Muscle layer of duodenum (tissue), 2 donors: ENCODE data around the gene DNER.

Source experiments
- H3K27ac ChIP-seq: one replicate; pipeline ENCODE4 v1.7.0; 2013; ENCODE audit warnings: mild to moderate bottlenecking, low read length
- H3K27me3 ChIP-seq: one replicate; pipeline ENCODE4 v1.7.0; 2013; ENCODE audit warnings: low read depth, mild to moderate bottlenecking, control low read depth, low read length
- H3K36me3 ChIP-seq, 2 donors: one replicate each; pipeline ENCODE4 v1.7.0; 2013; ENCODE audit warnings: low read length in 2 of 2, control low read depth in 1 of 2, mild to moderate bottlenecking in 1 of 2; ENCODE audit not compliant: insufficient read depth in 2 of 2, control insufficient read depth in 1 of 2
- H3K4me1 ChIP-seq, 2 donors: one replicate each; pipeline ENCODE4 v1.7.0; 2013; ENCODE audit warnings: low read length in 2 of 2, mild to moderate bottlenecking in 2 of 2, control low read depth in 1 of 2, moderate library complexity in 1 of 2; ENCODE audit not compliant: insufficient read depth in 2 of 2, control insufficient read depth in 1 of 2
- H3K4me3 ChIP-seq, 2 donors: one replicate each; pipeline ENCODE4 v1.7.0; 2013; ENCODE audit warnings: low read length in 2 of 2, low read depth in 1 of 2, mild to moderate bottlenecking in 1 of 2
- H3K9me3 ChIP-seq, 2 donors: one replicate each; pipeline ENCODE4 v1.7.0; 2013; ENCODE audit warnings: low read length in 2 of 2, control low read depth in 1 of 2, mild to moderate bottlenecking in 1 of 2; ENCODE audit not compliant: control insufficient read depth in 1 of 2
- donor health status: healthy.

Gene DNER

DNA sequence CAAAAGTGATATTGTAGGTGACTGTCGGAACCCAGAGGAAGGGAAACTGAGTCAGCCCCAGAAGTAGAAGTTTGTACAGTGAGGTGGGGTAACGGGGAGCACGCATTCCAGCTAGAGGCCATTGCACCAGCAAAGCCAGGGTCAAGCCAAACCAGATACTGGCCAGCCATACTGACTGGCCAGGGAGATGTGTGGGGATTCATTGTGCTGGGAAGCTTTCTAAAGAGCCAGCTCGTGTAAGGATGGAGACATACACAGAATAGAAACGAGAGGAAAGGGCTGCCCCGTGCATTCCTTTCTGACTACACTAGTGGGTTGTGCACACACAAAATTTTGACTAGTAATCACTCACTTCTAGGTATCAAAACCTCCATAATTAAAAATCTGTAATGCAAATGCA lies 268.0 kb downstream of the DNER start:
- H3K27ac ChIP-seq, result peak overlapping the region; percentile 79

DNA sequence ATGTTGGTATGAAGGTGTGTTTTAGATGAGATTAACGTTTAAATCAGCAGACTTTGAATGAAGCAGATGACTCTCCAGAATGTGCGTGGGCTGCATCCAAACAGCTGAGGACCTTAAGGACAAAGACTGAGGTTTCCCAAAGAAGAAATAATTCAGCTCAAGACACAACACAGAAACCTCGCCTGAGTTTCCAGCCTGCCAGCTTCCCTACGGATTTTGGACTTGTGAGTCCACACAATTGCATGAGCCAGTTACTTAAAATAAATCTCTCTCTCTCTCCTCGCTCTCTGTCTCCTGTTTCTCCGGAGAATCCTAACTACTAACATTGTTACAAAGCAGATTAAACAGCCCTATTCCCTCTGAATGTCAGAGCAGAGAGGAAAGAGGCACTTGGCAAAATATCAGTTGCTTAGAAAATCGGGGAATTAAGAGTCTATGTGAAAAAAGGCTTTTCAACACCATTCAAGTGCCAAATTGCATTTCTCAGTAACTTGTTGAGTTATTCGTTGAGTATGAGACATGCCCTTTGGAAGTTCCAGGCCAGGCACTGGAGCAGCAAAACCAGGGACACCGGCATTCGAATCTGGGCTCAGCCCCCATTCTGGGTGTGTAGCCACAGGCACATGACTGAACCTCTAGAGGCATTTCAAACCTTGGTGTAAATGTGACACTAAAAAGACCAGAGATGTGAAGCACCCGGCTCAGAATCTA lies 268.7 kb downstream of the DNER start:
- H3K27ac ChIP-seq, result peak overlapping the region; percentile 79
- no peaks in the 10 kb centered on the region for H3K9me3 ChIP-seq
- peaks cover 0 to 4% of the 10 kb centered on the region in 2 donors for H3K36me3 ChIP-seq

More for the DNA sequence above, 268.0 kb downstream of the DNER start:
- H3K4me1 ChIP-seq, result peaks cover 6% of the 10 kb centered on the region in 2 donors
- peaks cover 0 to 4% of the 10 kb centered on the region in 2 donors for H3K36me3 ChIP-seq
- H3K4me3 ChIP-seq, result no peak overlapping the region
- no peaks in the 10 kb centered on the region for H3K9me3 ChIP-seq
- no peaks in the 10 kb centered on the region for H3K27me3 ChIP-seq

DNA sequence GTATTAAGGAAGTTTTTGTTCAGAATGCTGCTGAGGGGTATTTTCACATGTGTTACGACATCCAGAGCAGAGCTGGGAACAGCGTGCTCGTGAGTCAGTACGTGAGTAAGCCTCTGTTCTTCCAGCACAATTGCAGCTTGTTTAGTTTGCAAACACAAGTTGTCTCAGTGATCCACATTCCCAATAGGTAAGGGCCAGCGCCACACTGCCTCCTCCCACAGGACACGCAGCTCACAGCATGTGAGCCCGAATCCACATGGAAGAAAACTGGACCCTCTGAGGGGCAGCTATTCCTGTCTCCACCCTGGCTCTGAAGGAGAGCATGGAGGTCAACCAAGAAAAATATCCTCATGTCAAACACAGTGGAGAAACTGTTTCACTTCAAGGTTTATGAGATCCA lies 269.3 kb downstream of the DNER start:
- Histone ChIP-seq H3K36me3 (peaks cover 0 to 4% of the 10 kb centered on the region in 2 donors), H3K27ac (peak overlapping the region; percentile 79), H3K27me3 (no peaks in the 10 kb centered on the region), H3K9me3 (no peaks in the 10 kb centered on the region), H3K4me3 (no peak overlapping the region), H3K4me1 (peaks cover 6% of the 10 kb centered on the region in 2 donors)

More for the DNA sequence above, 268.7 kb downstream of the DNER start:
- H3K4me3 ChIP-seq, result peak overlapping the region in 1 of 2 donors; percentile 6
- no peaks in the 10 kb centered on the region for H3K27me3 ChIP-seq
- peaks cover 6% of the 10 kb centered on the region in 2 donors for H3K4me1 ChIP-seq

DNA sequence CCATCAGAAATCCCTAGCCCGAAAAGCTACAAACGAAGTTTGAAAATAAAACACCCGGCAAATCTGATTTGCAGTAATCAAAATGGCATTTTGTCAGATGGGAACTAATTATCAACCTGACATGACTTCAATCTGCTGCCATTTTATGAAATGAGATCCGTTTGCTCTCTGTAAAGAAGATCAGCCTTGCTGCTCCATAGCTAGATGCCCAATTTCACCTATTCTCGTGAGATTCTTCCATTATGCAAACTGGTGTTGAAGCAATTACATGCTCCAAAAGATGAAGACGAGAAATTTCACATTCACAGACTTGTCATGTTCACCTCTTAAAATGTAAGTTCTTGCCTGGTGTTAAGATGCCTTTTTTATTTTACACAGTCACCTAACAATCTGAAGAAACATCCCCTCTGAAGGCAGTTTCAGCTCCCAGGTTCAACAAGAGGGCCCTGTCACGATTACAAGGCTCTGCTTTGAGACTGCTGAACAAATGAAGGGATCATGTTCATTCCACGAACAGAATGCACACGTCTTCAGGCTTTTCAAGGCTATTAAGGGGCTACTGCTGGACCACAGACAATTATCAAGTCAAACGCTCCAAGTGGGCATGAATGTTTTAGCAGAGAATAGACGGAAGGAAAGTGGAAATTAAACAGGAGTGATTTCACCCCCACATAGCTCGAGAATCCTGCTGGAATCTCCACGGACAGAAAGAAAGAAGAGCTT lies 270.6 kb downstream of the DNER start:
- Histone ChIP-seq H3K4me1 (peaks cover 6% of the 10 kb centered on the region in 2 donors), H3K36me3 (peaks cover 0 to 4% of the 10 kb centered on the region in 2 donors), H3K9me3 (no peaks in the 10 kb centered on the region), H3K27ac (peak overlapping the region; percentile 25), H3K27me3 (no peaks in the 10 kb centered on the region), H3K4me3 (no peak overlapping the region)

DNA sequence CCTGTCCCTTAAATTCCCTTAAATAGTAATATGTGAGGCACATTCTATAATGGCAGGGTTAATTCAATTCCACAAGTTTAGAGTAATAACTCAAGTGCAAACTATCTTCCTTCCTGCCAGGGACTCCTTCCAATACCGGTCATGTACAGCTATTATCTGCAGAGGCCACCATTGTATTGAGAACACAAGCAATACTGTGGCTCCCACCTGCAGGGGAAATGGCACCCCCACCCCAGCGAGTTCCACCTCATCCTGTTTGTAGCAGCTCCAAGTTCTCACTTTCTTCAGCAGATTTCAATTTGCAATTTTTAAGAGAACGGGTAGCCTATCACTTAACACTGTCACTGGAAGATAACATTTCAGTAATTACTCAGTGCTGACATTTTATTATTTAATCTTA lies 271.2 kb downstream of the DNER start:
- Histone ChIP-seq H3K27ac (no peak overlapping the region), H3K9me3 (no peaks in the 10 kb centered on the region), H3K27me3 (no peaks in the 10 kb centered on the region), H3K36me3 (peaks cover 0 to 4% of the 10 kb centered on the region in 2 donors), H3K4me3 (no peak overlapping the region), H3K4me1 (peaks cover 6% of the 10 kb centered on the region in 2 donors)

DNA sequence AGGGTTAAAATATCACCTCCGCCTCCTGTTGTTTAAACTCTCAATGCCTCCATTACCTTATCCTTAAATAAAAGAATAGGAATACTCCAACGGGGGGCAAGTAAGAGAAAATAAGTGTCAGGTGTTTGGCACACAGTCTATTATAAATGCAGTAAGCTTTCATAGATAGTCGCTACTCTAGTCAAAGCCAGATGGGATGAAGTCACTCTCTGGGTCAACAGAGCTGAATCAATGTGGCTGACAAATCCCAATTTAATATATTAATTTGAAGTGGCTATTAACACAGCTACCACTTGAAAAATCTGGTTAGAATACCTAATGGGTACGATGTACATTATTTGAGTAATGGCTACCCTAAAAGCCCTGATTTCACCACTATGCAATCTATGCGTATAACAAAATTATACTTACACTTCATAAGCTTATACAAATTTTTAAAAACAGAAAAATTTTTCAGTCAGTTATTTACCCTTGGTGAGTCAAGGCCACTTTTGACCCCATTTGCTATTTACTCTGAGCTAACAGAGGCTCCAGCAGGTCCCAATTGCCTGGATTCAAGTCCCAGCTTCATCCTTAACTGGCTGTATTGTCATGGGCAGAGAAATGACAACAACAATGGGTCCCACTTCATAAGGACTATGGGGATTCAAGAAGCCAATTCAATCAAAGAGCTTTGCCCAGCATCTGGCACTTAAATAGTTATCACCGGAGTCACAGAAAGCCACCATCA lies 275.8 kb downstream of the DNER start:
- Histone ChIP-seq H3K27me3 (no peaks in the 10 kb centered on the region), H3K27ac (no peak overlapping the region), H3K4me3 (no peak overlapping the region), H3K36me3 (no peaks in the 10 kb centered on the region), H3K9me3 (no peaks in the 10 kb centered on the region), H3K4me1 (no peaks in the 10 kb centered on the region)

DNA sequence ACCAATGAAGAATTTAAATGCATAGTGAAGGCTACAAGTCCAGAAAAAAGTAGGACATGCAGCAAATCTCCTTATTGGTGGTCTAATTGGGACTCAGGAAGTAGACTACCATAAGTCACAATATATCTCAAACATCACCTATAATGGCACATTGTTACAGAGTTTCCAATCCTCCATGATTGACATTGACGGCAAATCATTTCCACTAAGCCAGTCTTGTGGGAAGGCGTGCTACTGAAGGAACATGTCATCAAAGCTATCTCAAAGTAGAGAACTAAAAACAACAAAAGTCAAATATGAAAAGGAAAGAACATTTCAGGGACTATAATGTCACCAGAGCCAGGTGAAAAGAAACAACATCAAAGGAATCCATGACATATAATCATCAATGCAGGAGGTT lies 276.9 kb downstream of the DNER start:
- no peaks in the 10 kb centered on the region for H3K36me3 ChIP-seq
- no peaks in the 10 kb centered on the region for H3K27me3 ChIP-seq
- no peaks in the 10 kb centered on the region for H3K4me1 ChIP-seq
- no peak overlapping the region for H3K4me3 ChIP-seq
- H3K9me3 ChIP-seq, result no peaks in the 10 kb centered on the region
- no peak overlapping the region for H3K27ac ChIP-seq

DNA sequence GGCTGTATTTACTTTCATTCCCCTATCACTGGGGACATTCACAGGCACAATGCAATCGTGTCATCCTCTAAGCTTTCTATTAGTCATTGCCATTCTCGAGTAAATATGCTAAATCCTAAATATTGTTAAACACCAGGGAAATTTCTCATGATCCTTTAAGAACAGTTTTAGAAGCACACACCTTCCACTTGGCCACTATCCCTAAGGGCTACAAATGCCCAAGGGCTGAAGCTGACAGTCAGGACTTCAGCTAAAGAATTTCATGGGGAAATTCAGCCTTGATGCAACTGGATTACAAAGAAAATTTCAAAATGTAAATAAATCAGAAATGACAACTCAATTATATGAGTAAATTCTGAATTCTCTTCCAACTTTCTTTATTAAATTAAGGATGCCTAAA lies 280.2 kb downstream of the DNER start:
- Histone ChIP-seq H3K27ac (no peak overlapping the region), H3K4me3 (no peak overlapping the region), H3K4me1 (no peaks in the 10 kb centered on the region), H3K36me3 (no peaks in the 10 kb centered on the region), H3K27me3 (no peaks in the 10 kb centered on the region), H3K9me3 (no peaks in the 10 kb centered on the region)

DNA sequence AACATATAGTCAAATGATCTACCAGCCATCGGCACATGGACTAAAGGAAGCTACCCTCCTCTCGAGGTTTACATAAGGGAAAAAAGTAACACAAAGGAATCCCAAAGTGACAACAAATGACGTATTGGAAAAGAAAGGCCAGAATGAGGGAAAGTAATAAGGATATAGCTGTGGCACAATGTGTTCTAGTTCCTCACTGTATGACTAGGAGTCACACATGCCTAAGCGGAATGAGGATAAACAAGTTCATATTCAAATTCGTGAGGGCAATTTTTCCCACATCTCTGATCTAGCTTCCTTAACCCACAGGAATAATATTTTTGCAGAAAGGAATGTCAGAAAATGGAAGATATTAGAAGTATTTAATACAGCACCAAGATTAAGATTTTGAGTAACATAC lies 281.0 kb downstream of the DNER start:
- H3K9me3 ChIP-seq, result no peaks in the 10 kb centered on the region
- no peak overlapping the region for H3K27ac ChIP-seq
- H3K4me3 ChIP-seq, result no peak overlapping the region
- H3K27me3 ChIP-seq, result no peaks in the 10 kb centered on the region
- no peaks in the 10 kb centered on the region for H3K4me1 ChIP-seq
- H3K36me3 ChIP-seq, result no peaks in the 10 kb centered on the region

DNA sequence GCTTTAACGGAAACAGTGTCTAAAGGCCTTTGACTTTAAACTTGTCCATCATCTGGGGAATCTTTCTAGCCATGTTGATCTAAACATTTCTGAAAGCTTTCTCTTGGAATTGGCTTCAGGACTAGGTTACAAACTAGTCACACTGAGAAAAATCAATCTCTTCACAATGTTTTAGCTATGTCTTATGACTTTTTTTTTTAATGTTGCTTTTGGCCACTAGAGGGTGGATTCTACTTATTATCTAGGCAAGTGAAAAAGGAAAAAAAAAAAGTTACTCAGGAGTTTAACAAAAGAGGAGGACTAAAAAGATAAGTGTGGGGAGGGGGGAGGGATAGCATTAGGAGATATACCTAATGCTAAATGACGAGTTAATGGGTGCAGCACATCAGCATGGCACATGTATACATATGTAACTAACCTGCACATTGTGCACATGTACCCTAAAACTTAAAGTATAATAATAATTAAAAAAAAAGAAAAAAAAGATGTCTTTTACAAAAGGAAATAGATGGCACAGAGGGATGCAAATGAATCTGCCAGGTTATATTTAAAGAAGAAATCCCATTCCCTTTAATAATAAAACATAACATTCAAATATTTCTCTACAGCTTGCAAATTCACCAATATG lies 282.9 kb downstream of the DNER start:
- no peak overlapping the region for H3K4me3 ChIP-seq
- H3K9me3 ChIP-seq, result no peaks in the 10 kb centered on the region
- no peaks in the 10 kb centered on the region for H3K36me3 ChIP-seq
- no peaks in the 10 kb centered on the region for H3K27me3 ChIP-seq
- H3K4me1 ChIP-seq, result no peaks in the 10 kb centered on the region
- no peak overlapping the region for H3K27ac ChIP-seq

DNA sequence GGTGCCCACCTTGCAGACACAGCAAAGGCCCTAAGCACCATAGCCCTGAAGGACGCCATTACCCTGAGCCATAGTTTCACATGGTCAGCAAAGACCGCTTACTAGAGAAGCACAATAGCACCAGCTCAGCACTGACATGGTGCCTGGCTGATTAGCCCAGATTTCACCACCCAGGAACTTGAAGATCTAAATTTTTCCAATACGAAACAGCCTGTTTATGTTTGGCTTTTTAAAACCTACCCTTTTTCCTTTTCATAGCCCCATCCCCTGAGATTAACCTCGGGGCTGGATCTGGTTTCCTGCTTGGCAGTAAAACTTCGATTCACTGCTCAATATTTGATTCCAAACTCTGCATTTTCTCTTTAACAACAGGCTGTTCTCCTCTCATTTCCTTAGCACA lies 284.8 kb downstream of the DNER start:
- Histone ChIP-seq H3K27ac (no peak overlapping the region), H3K36me3 (no peaks in the 10 kb centered on the region), H3K4me3 (no peak overlapping the region), H3K9me3 (no peaks in the 10 kb centered on the region), H3K4me1 (no peaks in the 10 kb centered on the region), H3K27me3 (no peaks in the 10 kb centered on the region)
